A549 (cell line): ENCODE measurements around the gene ANO6. TPM values are rescaled to one million over a fixed set of nuclear protein-coding genes. Genes with fewer than 3 reads are reported as not detected.

ENCODE experiments used
- ATAC-seq, 2 experiments: fragments of 200-7000 bp in 1 of 2; fragments of >200 bp in 1 of 2; cut with Nextera tagmentation in 1 of 2; cut with Tn5 transposase in 1 of 2; 3 replicates each; pipeline versions ENCODE4 v1.8.0 to v1.9.1; 2018 to 2020; ENCODE audit warnings: mild to moderate bottlenecking in 1 of 2, moderate library complexity in 1 of 2
- CTCF ChIA-PET: fragments of 300-600 bp; sonication (Branson Sonifier 250); formaldehyde crosslinking; extraction: SDS; loops from one replicate; lab custom pipeline; 2021; ENCODE audit warnings: antibody characterized with exemption, inconsistent platforms; lab: Yijun Ruan, JAX
- POLR2A ChIA-PET: fragments of 350-600 bp; formaldehyde crosslinking; extraction: SDS; loops from one replicate; lab custom pipeline; 2021; ENCODE audit warnings: antibody characterized with exemption, inconsistent platforms; lab: Yijun Ruan, JAX
- DNase-seq, 2 experiments: peaks; one replicate each; pipeline versions ENCODE4 v3.0.0 to v3.0.0-alpha.2; 2011 to 2016; ENCODE audit warnings: low read depth in 1 of 2, low spot score in 1 of 2
- FAIRE-seq: peaks from 2 replicates; lab custom pipeline; 2011; peaks lifted over from hg19 to GRCh38; lab: Jason Lieb, UNC
- H3K27ac ChIP-seq, 2 experiments: fragments of >200 bp; sonication (Bioruptor Twin); formaldehyde crosslinking; 3 replicates each; pipeline ENCODE4 v1.5.1; 2016 to 2017
- H3K4me1 ChIP-seq: fragments of >200 bp; sonication (Bioruptor Twin); formaldehyde crosslinking; 3 replicates; pipeline ENCODE4 v1.6.1; 2016
- H3K4me2 ChIP-seq: fragments of >200 bp; sonication (Bioruptor Twin); formaldehyde crosslinking; 3 replicates; pipeline ENCODE4 v1.6.1; 2016
- H3K4me3 ChIP-seq: fragments of >200 bp; sonication (Bioruptor Twin); formaldehyde crosslinking; 3 replicates; pipeline ENCODE4 v1.5.1; 2016
- H3K9me3 ChIP-seq: fragments of >200 bp; sonication (Bioruptor Twin); formaldehyde crosslinking; 3 replicates; pipeline ENCODE4 v1.6.1; 2016
- CBX2 ChIP-seq: fragments of 200-600 bp; sonication (generic); IDR thresholded peaks from 2 replicates; pipeline ENCODE4 v1.6.1; 2016; ENCODE audit warnings: low read depth, mild to moderate bottlenecking, borderline replicate concordance
- EHMT2 ChIP-seq: fragments of 200-600 bp; sonication (generic); IDR thresholded peaks from 2 replicates; pipeline ENCODE4 v1.6.1; 2016; ENCODE audit warnings: antibody characterized with exemption, low read depth, mild to moderate bottlenecking, moderate library complexity
- EP300 ChIP-seq, 2 experiments: fragments of >200 bp; sonication (Bioruptor Twin); formaldehyde crosslinking; IDR thresholded peaks; 2 replicates in 1 of 2; 3 replicates in 1 of 2; pipeline ENCODE4 v1.6.1; 2016 to 2017
- ESRRA ChIP-seq: fragments of 150-350 bp; IDR thresholded peaks from 2 replicates; pipeline ENCODE4 v1.6.1; 2014; ENCODE audit warnings: mild to moderate bottlenecking, low read length, borderline replicate concordance
- FOSB ChIP-seq: fragments of 250-450 bp; sonication (Bioruptor Pico); IDR thresholded peaks from 2 replicates; pipeline ENCODE4 v1.5.0; 2020; ENCODE audit warnings: mild to moderate bottlenecking, moderate library complexity
- FOSL2 ChIP-seq, 2 experiments: fragments of 450-650 bp in 1 of 2; fragments of >200 bp in 1 of 2; sonication (Bioruptor Twin) in 1 of 2; formaldehyde crosslinking; IDR thresholded peaks; 2 replicates each; pipeline versions ENCODE4 v1.5.0 to v1.6.1; 2016 to 2020; ENCODE audit warnings: mild to moderate bottlenecking in 1 of 2, moderate library complexity in 1 of 2
- HOXA7 ChIP-seq: fragments of 250-450 bp; sonication (Bioruptor Pico); IDR thresholded peaks from 2 replicates; pipeline ENCODE4 v1.5.0; 2020; ENCODE audit warnings: mild to moderate bottlenecking, moderate library complexity
- JUN ChIP-seq, 2 experiments: fragments of >200 bp; sonication (Bioruptor Twin); formaldehyde crosslinking; IDR thresholded peaks; 2 replicates in 1 of 2; 3 replicates in 1 of 2; pipeline ENCODE4 v1.6.1; 2016 to 2017
- NPAS2 ChIP-seq: fragments of 250-450 bp; sonication (Bioruptor Pico); IDR thresholded peaks from 2 replicates; pipeline ENCODE4 v1.8.0; 2022; ENCODE audit warnings: mild to moderate bottlenecking, moderate library complexity, borderline replicate concordance
- PHF8 ChIP-seq: fragments of 200-600 bp; sonication (generic); IDR thresholded peaks from 2 replicates; pipeline ENCODE4 v1.6.1; 2016; ENCODE audit warnings: low read depth, mild to moderate bottlenecking, antibody characterized with exemption, moderate library complexity, borderline replicate concordance
- POLR2A ChIP-seq: IDR thresholded peaks from 2 replicates; pipeline ENCODE4 v1.6.1; 2012; ENCODE audit warnings: mild to moderate bottlenecking, low read length
- RCOR1 ChIP-seq: fragments of 150-350 bp; IDR thresholded peaks from 2 replicates; pipeline ENCODE4 v1.6.1; 2014; ENCODE audit warnings: antibody characterized with exemption, low read length, low read depth
- RNF2 ChIP-seq: fragments of 200-600 bp; sonication (generic); IDR thresholded peaks from 2 replicates; pipeline ENCODE4 v1.6.1; 2016; ENCODE audit warnings: low read depth, mild to moderate bottlenecking, antibody characterized with exemption, moderate library complexity, borderline replicate concordance
- SREBF2 ChIP-seq: fragments of 450-650 bp; IDR thresholded peaks from 2 replicates; pipeline ENCODE4 v1.6.1; 2014; ENCODE audit warnings: mild to moderate bottlenecking, moderate library complexity
- TFCP2L1 ChIP-seq: fragments of 250-450 bp; sonication (Bioruptor Pico); IDR thresholded peaks from 2 replicates; pipeline ENCODE4 v1.5.0; 2021; ENCODE audit warnings: mild to moderate bottlenecking
- ZFP36 ChIP-seq: fragments of 450-650 bp; IDR thresholded peaks from 2 replicates; pipeline ENCODE4 v1.6.1; 2014; ENCODE audit warnings: borderline replicate concordance; ENCODE audit not compliant: partially characterized antibody
- WGBS: methylation state at CpG from one replicate; pipeline ENCODE4 v1.1.6; 2017; ENCODE audit errors: missing lambda C conversion rate; 5-methylcytosine and 5-hydroxymethylcytosine counted together
- polyA plus RNA-seq, 4 experiments: library from polyadenylated mRNA; depleted of rRNA in 3 of 4; stranded (reverse); fragments of >200 nt; fragmentation: RNase III in 1 of 4; extraction: RNeasy Plus Mini Kit Qiagen cat#74134 plus additional on column Dnase treatment in 1 of 4; gene quantifications; 2 replicates in 3 of 4; 3 replicates in 1 of 4; pipeline ENCODE4 v1.2.3, GENCODE V29; 2011 to 2017
- TF ChIP-seq, protein P1 (sequence below): fragments of >200 bp; sonication (Bioruptor Twin); formaldehyde crosslinking; IDR thresholded peaks from 3 replicates; pipeline ENCODE4 v1.6.1; 2016
- TF ChIP-seq, protein P2 (sequence below): IDR thresholded peaks from 2 replicates; pipeline ENCODE4 v1.6.1; 2012
- TF ChIP-seq, protein P3 (sequence below): fragments of >200 bp; sonication (Bioruptor Twin); formaldehyde crosslinking; IDR thresholded peaks from 3 replicates; pipeline ENCODE4 v1.5.1; 2016
- TF ChIP-seq, protein P4 (sequence below): fragments of 250-450 bp; sonication (Bioruptor Pico); IDR thresholded peaks from 2 replicates; pipeline ENCODE4 v1.5.0; 2021; ENCODE audit warnings: mild to moderate bottlenecking, moderate library complexity, borderline replicate concordance
- TF ChIP-seq, protein P5 (sequence below): fragments of >200 bp; sonication (Bioruptor Twin); formaldehyde crosslinking; IDR thresholded peaks from 2 replicates; pipeline ENCODE4 v1.6.1; 2016
- TF ChIP-seq, protein P6 (sequence below): fragments of 250-450 bp; sonication (Bioruptor Pico); IDR thresholded peaks from 2 replicates; pipeline ENCODE4 v1.5.0; 2020; ENCODE audit warnings: low read depth, mild to moderate bottlenecking, moderate library complexity

The ANO6 gene
- polyA plus RNA-seq, 2 of the 4 experiments (the other 2 are of a cell fraction): 41.7 to 80.0 TPM

DNA sequence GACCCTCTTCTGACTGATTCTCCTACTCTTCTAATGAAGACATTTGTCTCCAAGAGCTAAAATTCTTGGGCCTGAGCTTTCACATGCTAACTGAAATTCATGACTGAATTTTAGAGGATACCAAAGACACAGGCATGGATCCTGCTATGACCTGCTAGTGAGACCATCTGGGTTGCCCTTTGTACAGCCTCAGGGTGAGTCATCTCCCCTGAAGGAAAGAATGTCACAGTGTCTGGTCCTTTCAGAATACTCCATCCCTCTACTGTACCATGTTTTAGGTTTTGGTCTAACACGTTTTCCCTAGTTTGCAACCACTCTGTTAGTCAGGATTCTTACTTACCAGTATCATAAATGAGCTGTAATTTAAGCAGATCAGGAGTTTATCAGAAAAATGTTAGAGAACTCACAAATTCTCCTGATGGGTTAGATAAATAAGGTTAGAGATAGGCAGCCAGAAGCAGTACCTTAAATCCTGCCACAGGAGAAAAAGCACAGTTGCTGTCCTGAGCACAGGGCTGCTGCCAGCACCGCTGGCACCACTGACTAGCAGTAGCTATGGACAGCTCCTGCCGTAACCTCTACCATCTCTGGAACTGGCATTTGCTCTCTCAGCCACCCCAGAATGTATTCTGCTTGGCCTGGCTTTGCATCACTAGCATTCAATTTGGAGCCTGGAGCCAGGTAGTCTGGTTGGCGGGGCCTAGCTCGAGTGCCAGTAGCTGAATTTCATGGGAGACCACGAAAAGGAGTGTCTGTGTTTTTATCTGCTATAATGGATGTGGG lies 127.6 kb downstream of the ANO6 start:
- no peaks in the 10 kb centered on the region for H3K9me3 ChIP-seq

DNA sequence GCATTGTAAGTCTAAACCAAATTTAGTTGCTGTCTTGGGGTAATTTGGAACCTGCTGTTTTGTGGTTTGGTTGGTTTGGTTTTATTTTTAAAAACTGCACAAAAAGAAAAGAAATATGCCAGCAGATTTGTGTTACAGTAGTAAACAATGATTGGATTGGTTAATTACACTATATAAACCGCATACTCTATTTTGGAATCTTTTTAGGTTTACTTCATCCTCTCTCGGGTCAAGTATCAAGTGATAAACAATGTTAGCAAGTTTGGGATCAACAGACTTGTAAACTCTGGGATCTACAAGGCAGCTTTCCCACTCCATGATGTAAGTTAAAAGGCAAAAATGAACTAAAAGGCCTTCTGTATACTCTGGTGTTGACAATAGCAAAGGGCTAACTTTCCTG lies 132.4 kb downstream of the ANO6 start:
- ATAC-seq: no peak
- FAIRE-seq: no peak
- ChIA-PET POLR2A (no interaction called here), CTCF (interaction anchor here (1.4 kb wide), 1 partner anchor 24 kb away, joined by 3 read pairs; no protein-coding TSS in a partner anchor)
- no peak for DNase-seq
- TF ChIP-seq ZFP36: no peak
- TF ChIP-seq NPAS2: no peak
- TF ChIP-seq, protein P1, sequence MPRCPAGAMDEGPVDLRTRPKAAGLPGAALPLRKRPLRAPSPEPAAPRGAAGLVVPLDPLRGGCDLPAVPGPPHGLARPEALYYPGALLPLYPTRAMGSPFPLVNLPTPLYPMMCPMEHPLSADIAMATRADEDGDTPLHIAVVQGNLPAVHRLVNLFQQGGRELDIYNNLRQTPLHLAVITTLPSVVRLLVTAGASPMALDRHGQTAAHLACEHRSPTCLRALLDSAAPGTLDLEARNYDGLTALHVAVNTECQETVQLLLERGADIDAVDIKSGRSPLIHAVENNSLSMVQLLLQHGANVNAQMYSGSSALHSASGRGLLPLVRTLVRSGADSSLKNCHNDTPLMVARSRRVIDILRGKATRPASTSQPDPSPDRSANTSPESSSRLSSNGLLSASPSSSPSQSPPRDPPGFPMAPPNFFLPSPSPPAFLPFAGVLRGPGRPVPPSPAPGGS: no peak
- no peak for TF ChIP-seq HOXA7 (CRISPR knock-in tag)
- TF ChIP-seq JUN (IDR thresholded peaks at IDR 0.05): no peak
- TF ChIP-seq, protein P2, sequence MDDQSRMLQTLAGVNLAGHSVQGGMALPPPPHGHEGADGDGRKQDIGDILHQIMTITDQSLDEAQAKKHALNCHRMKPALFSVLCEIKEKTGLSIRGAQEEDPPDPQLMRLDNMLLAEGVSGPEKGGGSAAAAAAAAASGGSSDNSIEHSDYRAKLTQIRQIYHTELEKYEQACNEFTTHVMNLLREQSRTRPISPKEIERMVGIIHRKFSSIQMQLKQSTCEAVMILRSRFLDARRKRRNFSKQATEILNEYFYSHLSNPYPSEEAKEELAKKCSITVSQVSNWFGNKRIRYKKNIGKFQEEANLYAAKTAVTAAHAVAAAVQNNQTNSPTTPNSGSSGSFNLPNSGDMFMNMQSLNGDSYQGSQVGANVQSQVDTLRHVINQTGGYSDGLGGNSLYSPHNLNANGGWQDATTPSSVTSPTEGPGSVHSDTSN: no peak
- TF ChIP-seq CBX2: no peak
- TF ChIP-seq PHF8: no peak
- no peak for TF ChIP-seq EP300 (IDR thresholded peaks at IDR 0.05)
- TF ChIP-seq POLR2A: no peak
- no peak for TF ChIP-seq EHMT2
- no peak for TF ChIP-seq FOSB (CRISPR knock-in tag)
- TF ChIP-seq, protein P3, sequence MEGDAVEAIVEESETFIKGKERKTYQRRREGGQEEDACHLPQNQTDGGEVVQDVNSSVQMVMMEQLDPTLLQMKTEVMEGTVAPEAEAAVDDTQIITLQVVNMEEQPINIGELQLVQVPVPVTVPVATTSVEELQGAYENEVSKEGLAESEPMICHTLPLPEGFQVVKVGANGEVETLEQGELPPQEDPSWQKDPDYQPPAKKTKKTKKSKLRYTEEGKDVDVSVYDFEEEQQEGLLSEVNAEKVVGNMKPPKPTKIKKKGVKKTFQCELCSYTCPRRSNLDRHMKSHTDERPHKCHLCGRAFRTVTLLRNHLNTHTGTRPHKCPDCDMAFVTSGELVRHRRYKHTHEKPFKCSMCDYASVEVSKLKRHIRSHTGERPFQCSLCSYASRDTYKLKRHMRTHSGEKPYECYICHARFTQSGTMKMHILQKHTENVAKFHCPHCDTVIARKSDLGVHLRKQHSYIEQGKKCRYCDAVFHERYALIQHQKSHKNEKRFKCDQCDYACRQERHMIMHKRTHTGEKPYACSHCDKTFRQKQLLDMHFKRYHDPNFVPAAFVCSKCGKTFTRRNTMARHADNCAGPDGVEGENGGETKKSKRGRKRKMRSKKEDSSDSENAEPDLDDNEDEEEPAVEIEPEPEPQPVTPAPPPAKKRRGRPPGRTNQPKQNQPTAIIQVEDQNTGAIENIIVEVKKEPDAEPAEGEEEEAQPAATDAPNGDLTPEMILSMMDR: no peak
- TF ChIP-seq SREBF2: no peak
- TF ChIP-seq, protein P4, sequence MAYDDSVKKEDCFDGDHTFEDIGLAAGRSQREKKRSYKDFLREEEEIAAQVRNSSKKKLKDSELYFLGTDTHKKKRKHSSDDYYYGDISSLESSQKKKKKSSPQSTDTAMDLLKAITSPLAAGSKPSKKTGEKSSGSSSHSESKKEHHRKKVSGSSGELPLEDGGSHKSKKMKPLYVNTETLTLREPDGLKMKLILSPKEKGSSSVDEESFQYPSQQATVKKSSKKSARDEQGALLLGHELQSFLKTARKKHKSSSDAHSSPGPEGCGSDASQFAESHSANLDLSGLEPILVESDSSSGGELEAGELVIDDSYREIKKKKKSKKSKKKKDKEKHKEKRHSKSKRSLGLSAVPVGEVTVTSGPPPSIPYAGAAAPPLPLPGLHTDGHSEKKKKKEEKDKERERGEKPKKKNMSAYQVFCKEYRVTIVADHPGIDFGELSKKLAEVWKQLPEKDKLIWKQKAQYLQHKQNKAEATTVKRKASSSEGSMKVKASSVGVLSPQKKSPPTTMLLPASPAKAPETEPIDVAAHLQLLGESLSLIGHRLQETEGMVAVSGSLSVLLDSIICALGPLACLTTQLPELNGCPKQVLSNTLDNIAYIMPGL: no peak
- TF ChIP-seq RNF2: no peak
- no peak overlapping the region for H3K27ac ChIP-seq
- WGBS: 91% methylated on average over 2 of the region's 2 CpGs
- H3K4me3 ChIP-seq: no peak overlapping the region
- H3K4me2 ChIP-seq: no peak overlapping the region
- H3K4me1 ChIP-seq: peaks cover 12% of the 10 kb centered on the region
- no peaks in the 10 kb centered on the region for H3K9me3 ChIP-seq

More for the DNA sequence above, 127.6 kb downstream of the ANO6 start:
- no peak overlapping the region for H3K4me3 ChIP-seq
- POLR2A ChIA-PET: interaction anchor here (0.6 kb wide), 1 partner anchor 54 kb away, joined by 5 read pairs; no protein-coding TSS in a partner anchor
- H3K4me1 ChIP-seq: peaks cover 15% of the 10 kb centered on the region
- peak overlapping the region; percentile 50 for H3K4me2 ChIP-seq
- no peak overlapping the region; a peak in 1 of 6 replicates for H3K27ac ChIP-seq
- CTCF ChIA-PET: interaction anchor here (0.6 to 1.7 kb wide), 4 partner anchors 10 to 173 kb away, joined by 3 to 5 read pairs (median 3); no protein-coding TSS in a partner anchor
- ATAC-seq: peak; percentile 80 to 81; a peak in 5 of 6 replicates
- WGBS: 89% methylated on average over 6 of the region's 6 CpGs
- DNase-seq: peak in 1 of 2 experiments; percentile 9
- FAIRE-seq: no peak
- TF ChIP-seq FOSL2 (IDR thresholded peaks at IDR 0.05) (no peak), FOSL2 (CRISPR knock-in tag; IDR thresholded peaks at IDR 0.05) (peak; percentile 41; the same call in 1 of the 2 replicates), RCOR1 (no peak), ESRRA (no peak), TFCP2L1 (CRISPR knock-in tag) (no peak)
- TF ChIP-seq, protein P1: no peak
- TF ChIP-seq, protein P2: no peak
- TF ChIP-seq, protein P5, sequence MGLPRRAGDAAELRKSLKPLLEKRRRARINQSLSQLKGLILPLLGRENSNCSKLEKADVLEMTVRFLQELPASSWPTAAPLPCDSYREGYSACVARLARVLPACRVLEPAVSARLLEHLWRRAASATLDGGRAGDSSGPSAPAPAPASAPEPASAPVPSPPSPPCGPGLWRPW: no peak
- TF ChIP-seq, protein P6, sequence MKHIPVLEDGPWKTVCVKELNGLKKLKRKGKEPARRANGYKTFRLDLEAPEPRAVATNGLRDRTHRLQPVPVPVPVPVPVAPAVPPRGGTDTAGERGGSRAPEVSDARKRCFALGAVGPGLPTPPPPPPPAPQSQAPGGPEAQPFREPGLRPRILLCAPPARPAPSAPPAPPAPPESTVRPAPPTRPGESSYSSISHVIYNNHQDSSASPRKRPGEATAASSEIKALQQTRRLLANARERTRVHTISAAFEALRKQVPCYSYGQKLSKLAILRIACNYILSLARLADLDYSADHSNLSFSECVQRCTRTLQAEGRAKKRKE (CRISPR knock-in tag): no peak
